Stomach (tissue), 4 donors: ENCODE measurements around the gene OLFML1.

Experiments used
- POLR2A ChIP-seq, 4 donors: fragments of 450-650 bp; IDR thresholded peaks; one replicate each; pipeline ENCODE4 v1.6.1; 2016; ENCODE audit warnings: antibody characterized with exemption in 4 of 4, control low read depth in 2 of 4, mild to moderate bottlenecking in 1 of 4, moderate library complexity in 1 of 4
- POLR2AphosphoS5 ChIP-seq, 3 donors: sonication (generic); formaldehyde crosslinking; IDR thresholded peaks; one replicate each; pipeline ENCODE4 v1.6.1; 2016; ENCODE audit warnings: antibody characterized with exemption in 3 of 3

DNA sequence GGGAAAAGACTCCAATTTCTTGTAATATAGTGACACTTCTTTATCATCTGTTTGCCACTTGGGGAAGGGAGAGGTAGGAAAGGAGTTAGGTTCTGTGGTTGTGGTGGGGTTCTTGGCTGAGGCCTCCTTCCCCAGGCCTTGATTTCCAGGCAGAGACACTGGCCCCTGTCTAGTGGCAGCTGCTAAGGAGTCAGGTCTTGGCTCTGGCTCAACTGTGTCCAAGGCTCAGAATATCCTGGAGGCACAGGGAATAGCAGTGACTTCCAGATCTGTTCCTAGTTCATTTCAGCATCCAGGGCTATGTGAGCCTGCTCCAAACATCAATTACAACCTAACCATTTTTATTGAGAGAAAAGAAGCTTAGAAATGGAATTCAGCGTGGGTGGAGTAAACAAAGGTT, 58.0 kb downstream of the OLFML1 start:
- no peak for TF ChIP-seq POLR2AphosphoS5 (IDR thresholded peaks at IDR 0.05)
- no peak for TF ChIP-seq POLR2A (IDR thresholded peaks at IDR 0.05)
